HepG2 (cell line): Measurements from ENCODE around the gene POLD3.

Experiments
- BCL6 ChIP-seq: IDR thresholded peaks from 2 replicates; pipeline ENCODE4 v1.6.1; 2016; ENCODE audit warnings: missing genetic modification reagents, missing compliant biosample characterization
- ELF1 ChIP-seq: sonication (generic); formaldehyde crosslinking; IDR thresholded peaks from 2 replicates; pipeline ENCODE4 v1.4.0; 2020; ENCODE audit warnings: missing genetic modification reagents
- FOXM1 ChIP-seq: sonication (generic); formaldehyde crosslinking; IDR thresholded peaks from 2 replicates; pipeline ENCODE4 v1.5.0; 2020; ENCODE audit warnings: missing genetic modification reagents
- GABPB1 ChIP-seq: IDR thresholded peaks from 2 replicates; pipeline ENCODE4 v1.6.1; 2016; ENCODE audit warnings: mild to moderate bottlenecking, missing genetic modification reagents, moderate library complexity, missing compliant biosample characterization
- POLR2A ChIP-seq, 2 experiments: IDR thresholded peaks; 2 replicates each; pipeline ENCODE4 v1.6.1; 2011; ENCODE audit warnings: low read depth in 2 of 2, low read length in 2 of 2, mild to moderate bottlenecking in 1 of 2, moderate library complexity in 1 of 2; ENCODE audit not compliant: insufficient read depth in 1 of 2
- POLR2AphosphoS5 ChIP-seq: IDR thresholded peaks from 2 replicates; pipeline ENCODE4 v1.6.1; 2012; ENCODE audit warnings: low read depth, low read length
- SOX5 ChIP-seq: IDR thresholded peaks from 2 replicates; pipeline ENCODE4 v1.6.1; 2016; ENCODE audit warnings: borderline replicate concordance
- SP1 ChIP-seq, 2 experiments: fragments of 450-650 bp in 1 of 2; sonication (generic) in 1 of 2; formaldehyde crosslinking in 1 of 2; IDR thresholded peaks; 2 replicates each; pipeline versions ENCODE4 v1.4.0 to v1.6.1; 2016 to 2020; ENCODE audit warnings: missing genetic modification reagents in 1 of 2
- ZNF788 ChIP-seq: sonication (generic); formaldehyde crosslinking; IDR thresholded peaks from 2 replicates; pipeline ENCODE4 v1.5.0; 2020; ENCODE audit warnings: mild to moderate bottlenecking, missing genetic modification reagents, borderline replicate concordance
- TF ChIP-seq, protein P1 (sequence below): sonication (generic); formaldehyde crosslinking; IDR thresholded peaks from 2 replicates; pipeline ENCODE4 v1.5.1; 2020; ENCODE audit warnings: mild to moderate bottlenecking, missing genetic modification reagents, moderate library complexity
- TF ChIP-seq, protein P2 (sequence below), 2 experiments: sonication (generic) in 1 of 2; formaldehyde crosslinking in 1 of 2; IDR thresholded peaks; 2 replicates each; pipeline versions ENCODE4 v1.5.1 to v1.6.1; 2011 to 2020; ENCODE audit warnings: borderline replicate concordance in 1 of 2, low read depth in 1 of 2, low read length in 1 of 2, mild to moderate bottlenecking in 1 of 2, missing genetic modification reagents in 1 of 2, moderate library complexity in 1 of 2

DNA sequence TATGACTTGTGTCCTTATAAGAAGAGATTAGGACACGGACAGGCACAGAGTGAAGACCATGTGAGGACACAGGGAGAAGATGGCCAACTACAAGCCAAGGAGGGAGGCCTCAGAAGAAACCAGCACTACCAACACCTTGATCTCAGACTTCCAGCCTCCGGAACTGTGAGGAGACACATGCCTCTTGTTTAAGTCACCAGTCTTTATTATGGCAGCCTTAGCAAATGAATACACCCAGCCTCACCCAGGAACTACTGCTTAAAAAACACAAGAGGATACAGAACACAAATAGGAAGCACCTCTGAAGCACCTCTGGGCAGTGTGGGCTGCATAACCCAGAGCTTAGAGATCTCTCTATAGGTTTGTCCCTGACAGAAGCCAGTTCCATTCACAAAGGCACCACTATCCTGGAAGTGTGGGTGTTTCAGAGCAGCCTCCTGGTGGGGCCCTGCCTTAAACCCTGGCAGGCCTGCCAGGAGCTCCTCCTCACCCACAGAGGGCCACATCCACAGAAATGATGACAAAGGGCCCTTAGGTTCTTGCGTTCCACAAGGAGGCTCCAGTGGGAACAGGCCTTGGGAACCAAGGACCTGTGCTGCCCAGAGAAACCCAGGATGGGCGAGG, 80.1 kb downstream of the POLD3 start:
- TF ChIP-seq FOXM1 (CRISPR knock-in tag): no peak
- no peak for TF ChIP-seq POLR2AphosphoS5
- TF ChIP-seq, protein P1, sequence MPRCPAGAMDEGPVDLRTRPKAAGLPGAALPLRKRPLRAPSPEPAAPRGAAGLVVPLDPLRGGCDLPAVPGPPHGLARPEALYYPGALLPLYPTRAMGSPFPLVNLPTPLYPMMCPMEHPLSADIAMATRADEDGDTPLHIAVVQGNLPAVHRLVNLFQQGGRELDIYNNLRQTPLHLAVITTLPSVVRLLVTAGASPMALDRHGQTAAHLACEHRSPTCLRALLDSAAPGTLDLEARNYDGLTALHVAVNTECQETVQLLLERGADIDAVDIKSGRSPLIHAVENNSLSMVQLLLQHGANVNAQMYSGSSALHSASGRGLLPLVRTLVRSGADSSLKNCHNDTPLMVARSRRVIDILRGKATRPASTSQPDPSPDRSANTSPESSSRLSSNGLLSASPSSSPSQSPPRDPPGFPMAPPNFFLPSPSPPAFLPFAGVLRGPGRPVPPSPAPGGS: no peak
- TF ChIP-seq GABPB1 (CRISPR knock-in tag): no peak
- no peak for TF ChIP-seq ZNF788
- TF ChIP-seq POLR2A (IDR thresholded peaks at IDR 0.05; ENCODE audit: insufficient read depth in 1 of 2, low read depth in 2 of 2, low read length in 2 of 2): no peak
- no peak for TF ChIP-seq BCL6 (CRISPR knock-in tag)
- TF ChIP-seq SP1 (IDR thresholded peaks at IDR 0.05): no peak
- no peak for TF ChIP-seq SP1 (CRISPR knock-in tag; IDR thresholded peaks at IDR 0.05)
- no peak for TF ChIP-seq SOX5 (CRISPR knock-in tag)
- TF ChIP-seq, protein P2, sequence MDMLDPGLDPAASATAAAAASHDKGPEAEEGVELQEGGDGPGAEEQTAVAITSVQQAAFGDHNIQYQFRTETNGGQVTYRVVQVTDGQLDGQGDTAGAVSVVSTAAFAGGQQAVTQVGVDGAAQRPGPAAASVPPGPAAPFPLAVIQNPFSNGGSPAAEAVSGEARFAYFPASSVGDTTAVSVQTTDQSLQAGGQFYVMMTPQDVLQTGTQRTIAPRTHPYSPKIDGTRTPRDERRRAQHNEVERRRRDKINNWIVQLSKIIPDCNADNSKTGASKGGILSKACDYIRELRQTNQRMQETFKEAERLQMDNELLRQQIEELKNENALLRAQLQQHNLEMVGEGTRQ (IDR thresholded peaks at IDR 0.05; ENCODE audit: low read depth, low read length): no peak
- TF ChIP-seq, protein P2 (CRISPR knock-in tag; IDR thresholded peaks at IDR 0.05; ENCODE audit: borderline replicate concordance): no peak
- TF ChIP-seq ELF1: no peak
